Retinal pigment epithelial cell (primary cell): Measurements from ENCODE around the gene PRPF38A.

Experiments used
- DNase-seq: peaks from one replicate; pipeline ENCODE4 v3.0.0-alpha.2; 2010; ENCODE audit warnings: low read depth
- H3K4me3 ChIP-seq: 2 replicates; pipeline ENCODE4 v1.5.1; 2011; ENCODE audit warnings: mild to moderate bottlenecking, low read length, control low read depth, moderate library complexity
- CTCF ChIP-seq: conservative IDR thresholded peaks from 2 replicates; pipeline ENCODE4 v1.5.1; 2011; ENCODE audit warnings: low read depth, low read length, control low read depth, inconsistent platforms

Gene PRPF38A

DNA sequence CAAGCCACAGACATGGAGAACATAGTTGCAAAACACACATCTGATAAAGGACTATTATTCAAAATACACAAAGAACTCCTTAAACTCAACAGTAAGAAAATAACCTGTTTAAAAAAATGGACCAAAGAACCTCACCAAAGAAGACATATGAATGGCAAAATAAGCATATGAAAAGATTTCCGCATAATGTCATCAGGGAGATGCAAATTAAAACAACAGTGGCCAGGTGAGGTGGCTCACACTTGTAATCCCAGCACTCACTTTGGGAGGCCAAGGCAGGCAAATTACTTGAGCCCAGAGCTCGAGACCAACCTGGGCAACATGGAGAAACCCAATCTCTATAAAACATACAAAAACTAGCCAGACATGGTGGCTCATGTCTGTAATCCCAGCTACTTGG lies 50.4 kb downstream of the PRPF38A start:
- no peak for TF ChIP-seq CTCF
- no peak for DNase-seq
- no peak overlapping the region for H3K4me3 ChIP-seq

- no peak for DNase-seq
- no peak for TF ChIP-seq CTCF
These were observed 51.3 kb downstream of the PRPF38A start for GRCh38 chr1:52455686-52456085.

DNA sequence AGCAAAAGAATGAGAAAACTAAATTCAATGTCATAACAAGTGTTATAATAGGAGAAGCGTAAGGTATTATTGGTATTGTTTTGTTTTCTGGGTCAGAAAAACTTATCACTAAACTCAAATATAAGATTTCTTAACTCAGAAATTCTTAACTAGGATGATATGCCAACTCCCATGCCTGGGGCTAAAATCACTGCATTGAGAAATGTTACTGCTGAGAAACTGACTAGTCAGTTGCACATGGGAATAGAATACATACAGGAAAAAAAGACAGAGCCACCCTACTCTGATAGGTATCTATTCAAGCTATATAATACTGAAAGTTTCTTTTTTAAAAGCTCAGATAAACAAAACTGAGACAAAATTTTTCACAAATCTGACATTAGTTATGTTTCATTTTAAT lies 56.3 kb downstream of the PRPF38A start:
- no peak for DNase-seq
- no peak for TF ChIP-seq CTCF

More at GRCh38 chr1:52455686-52456085, 51.3 kb downstream of the PRPF38A start:
- no peak overlapping the region for H3K4me3 ChIP-seq

GRCh38 chr1:52461821-52462220 lies 57.4 kb downstream of the PRPF38A start:
- DNase-seq: no peak
- no peak overlapping the region for H3K4me3 ChIP-seq
- TF ChIP-seq CTCF: no peak

More for the DNA sequence above, 56.3 kb downstream of the PRPF38A start:
- H3K4me3 ChIP-seq: no peak overlapping the region

- no peak overlapping the region for H3K4me3 ChIP-seq
- no peak for DNase-seq
- no peak for TF ChIP-seq CTCF
These were observed 59.5 kb downstream of the PRPF38A start for GRCh38 chr1:52463891-52464290.

- TF ChIP-seq CTCF: no peak
- DNase-seq: no peak
- no peak overlapping the region for H3K4me3 ChIP-seq
These were observed 64.7 kb downstream of the PRPF38A start for GRCh38 chr1:52469108-52469507.
